Upper lobe of left lung (tissue), 6 donors: ENCODE data around the gene MAD1L1. TPM values are rescaled to one million over a fixed set of nuclear protein-coding genes. Genes with fewer than 3 reads are reported as not detected.

Source experiments
- ATAC-seq, 2 donors: fragments of 200-7000 bp; cut with Tn5 transposase; one replicate each; pipeline ENCODE4 v1.9.1; 2022; ENCODE audit warnings: mild to moderate bottlenecking in 2 of 2, moderate library complexity in 2 of 2; ENCODE audit not compliant: low FRiP score in 2 of 2
- DNase-seq, 2 donors: peaks; one replicate each; pipeline ENCODE4 v3.0.0-alpha.2; 2019 to 2020
- H3K27ac ChIP-seq, 4 donors: fragments of 200-600 bp; sonication (generic); one replicate each; pipeline ENCODE4 v1.5.1; 2016 to 2019
- H3K27me3 ChIP-seq, 4 donors: fragments of 200-600 bp; sonication (generic); one replicate each; pipeline ENCODE4 v1.5.1; 2017 to 2019
- H3K36me3 ChIP-seq, 4 donors: fragments of 200-600 bp; sonication (generic); one replicate each; pipeline ENCODE4 v1.5.1; 2016 to 2019
- H3K4me1 ChIP-seq, 4 donors: fragments of 200-600 bp; sonication (generic); one replicate each; pipeline ENCODE4 v1.5.1; 2018 to 2019
- H3K4me3 ChIP-seq, 4 donors: fragments of 200-600 bp; sonication (generic); one replicate each; pipeline ENCODE4 v1.5.1; 2017 to 2019; ENCODE audit warnings: mild to moderate bottlenecking in 2 of 4, moderate library complexity in 1 of 4
- H3K9me3 ChIP-seq, 4 donors: fragments of 200-600 bp; sonication (generic); one replicate each; pipeline ENCODE4 v1.5.1; 2018 to 2019
- CTCF ChIP-seq, 6 experiments: fragments of 450-650 bp in 4 of 6; fragments of 200-600 bp in 2 of 6; sonication (generic) in 2 of 6; IDR thresholded peaks; one replicate each; pipeline ENCODE4 v1.5.1; 2016 to 2019; ENCODE audit warnings: antibody characterized with exemption in 6 of 6
- EP300 ChIP-seq, 4 donors: sonication (generic); formaldehyde crosslinking; IDR thresholded peaks; one replicate each; pipeline ENCODE4 v1.5.1; 2017; ENCODE audit warnings: antibody characterized with exemption in 4 of 4, control low read depth in 2 of 4
- POLR2A ChIP-seq, 4 donors: fragments of 450-650 bp; IDR thresholded peaks; one replicate each; pipeline ENCODE4 v1.5.1; 2016 to 2017; ENCODE audit warnings: antibody characterized with exemption in 4 of 4, mild to moderate bottlenecking in 2 of 4
- POLR2AphosphoS5 ChIP-seq, 2 donors: sonication (generic); formaldehyde crosslinking; IDR thresholded peaks; one replicate each; pipeline ENCODE4 v1.5.1; 2017; ENCODE audit warnings: antibody characterized with exemption in 2 of 2
- WGBS, 2 donors: methylation state at CpG; one replicate each; pipeline ENCODE4 v1.1.5; 2017 to 2018; 5-methylcytosine and 5-hydroxymethylcytosine counted together
- total RNA-seq, 6 donors: library from RNA; depleted of rRNA in 4 of 6; stranded (reverse); fragments of >200 nt in 4 of 6; gene quantifications; one replicate each; pipeline versions ENCODE4 v1.1.0 to v1.2.1, GENCODE V29; 2016 to 2021
- donor health status: DM: no; HTN: no; CAD: no; lungs with moderate emphysema.
- donor health status: DM: no; HTN: yes; CAD: no; lungs with severe emphysema.

The MAD1L1 gene
- total RNA-seq, 6 donors from 2014 or later: 40.6 to 364 (median 65.6) TPM

- DNase-seq: peak in 1 of 2 donors; percentile 43
- no peak for ATAC-seq
- Histone ChIP-seq H3K27me3 (no peaks in the 10 kb centered on the region), H3K4me3 (no peak overlapping the region), H3K4me1 (no peaks in the 10 kb centered on the region), H3K36me3 (no peaks in the 10 kb centered on the region), H3K9me3 (no peaks in the 10 kb centered on the region), H3K27ac (no peak overlapping the region)
- 95% methylated on average over 15 of the region's 15 CpGs; no CpG with 5 or more reads in 1 of the 2 donors for WGBS, 2 donors
- TF ChIP-seq POLR2AphosphoS5 (IDR thresholded peaks at IDR 0.05): no peak
- no peak for TF ChIP-seq EP300 (IDR thresholded peaks at IDR 0.05)
- no peak for TF ChIP-seq POLR2A (IDR thresholded peaks at IDR 0.05)
- TF ChIP-seq CTCF (IDR thresholded peaks at IDR 0.05): no peak
Measured at GRCh38 chr7:1963575-1963974, 269.2 kb downstream of the MAD1L1 start.

GRCh38 chr7:1961701-1962276 lies 271.0 kb downstream of the MAD1L1 start:
- Histone ChIP-seq H3K36me3 (peaks cover 0 to 8% (median 3%) of the 10 kb centered on the region in 4 donors), H3K4me3 (no peak overlapping the region), H3K4me1 (no peaks in the 10 kb centered on the region), H3K9me3 (no peaks in the 10 kb centered on the region), H3K27me3 (no peaks in the 10 kb centered on the region), H3K27ac (no peak overlapping the region)
- DNase-seq (no peak), ATAC-seq (no peak)
- 74 to 75% methylated on average over 15 of the region's 15 CpGs for WGBS, 2 donors
- TF ChIP-seq CTCF (IDR thresholded peaks at IDR 0.05): no peak
- TF ChIP-seq POLR2A (IDR thresholded peaks at IDR 0.05): no peak
- TF ChIP-seq POLR2AphosphoS5 (IDR thresholded peaks at IDR 0.05): no peak
- no peak for TF ChIP-seq EP300 (IDR thresholded peaks at IDR 0.05)

GRCh38 chr7:1959305-1959704 lies 273.4 kb downstream of the MAD1L1 start:
- Histone ChIP-seq H3K36me3 (peaks cover 0 to 9% (median 3%) of the 10 kb centered on the region in 4 donors), H3K27me3 (no peaks in the 10 kb centered on the region), H3K9me3 (no peaks in the 10 kb centered on the region), H3K27ac (no peak overlapping the region), H3K4me3 (no peak overlapping the region), H3K4me1 (no peaks in the 10 kb centered on the region)
- no peak for TF ChIP-seq EP300 (IDR thresholded peaks at IDR 0.05)
- no peak for TF ChIP-seq CTCF (IDR thresholded peaks at IDR 0.05)
- no peak for TF ChIP-seq POLR2AphosphoS5 (IDR thresholded peaks at IDR 0.05)
- no peak for TF ChIP-seq POLR2A (IDR thresholded peaks at IDR 0.05)
- no peak for ATAC-seq
- no peak for DNase-seq
- 96 to 98% methylated on average over 13 of the region's 13 CpGs for WGBS, 2 donors

- Histone ChIP-seq H3K36me3 (peaks cover 0 to 10% (median 5%) of the 10 kb centered on the region in 4 donors), H3K4me3 (no peak overlapping the region), H3K27ac (no peak overlapping the region), H3K4me1 (no peaks in the 10 kb centered on the region), H3K27me3 (no peaks in the 10 kb centered on the region), H3K9me3 (no peaks in the 10 kb centered on the region)
- DNase-seq (no peak), ATAC-seq (no peak)
- WGBS, 2 donors: 93% methylated on average over 26 to 28 of the region's 28 CpGs
- TF ChIP-seq CTCF (IDR thresholded peaks at IDR 0.05) (no peak), EP300 (IDR thresholded peaks at IDR 0.05) (no peak), POLR2AphosphoS5 (IDR thresholded peaks at IDR 0.05) (no peak), POLR2A (IDR thresholded peaks at IDR 0.05) (no peak)
Measured at GRCh38 chr7:1957471-1958225, 275.1 kb downstream of the MAD1L1 start.
